Heart left ventricle (tissue), 16 donors: Measurements from ENCODE around the gene GSX1. TPM values are rescaled to one million over a fixed set of nuclear protein-coding genes. Genes with fewer than 3 reads are reported as not detected.
A peak's percentile ranks its signal among the peaks of the same experiment; 100 is the strongest.
"Not testable (repeated sequence)": the region's sequence is repeated elsewhere in the genome, so short reads cannot be mapped to it uniquely, and the experiment has no call there.

Experiments used
- ATAC-seq, 4 donors: fragments of 200-7000 bp; cut with Tn5 transposase; one replicate each; pipeline ENCODE4 v1.9.1; 2020 to 2022; ENCODE audit warnings: moderate library complexity in 4 of 4, mild to moderate bottlenecking in 3 of 4, moderate number of reproducible peaks in 1 of 4
- DNase-seq, 5 donors: peaks; one replicate each; pipeline ENCODE4 v3.0.0-alpha.2; 2020
- H3K27ac ChIP-seq, 12 donors: fragments of 200-600 bp; sonication (generic) in 4 of 12; one replicate each; pipeline versions ENCODE4 v1.5.0 to v1.8.0; 2016 to 2022; ENCODE audit warnings: mild to moderate bottlenecking in 2 of 12
- H3K27me3 ChIP-seq, 9 donors: fragments of 200-600 bp; sonication (generic) in 2 of 9; one replicate each; pipeline versions ENCODE4 v1.5.1 to v1.8.0; 2016 to 2022; ENCODE audit warnings: mild to moderate bottlenecking in 3 of 9
- H3K36me3 ChIP-seq, 9 donors: fragments of 200-600 bp; sonication (generic) in 2 of 9; one replicate each; pipeline versions ENCODE4 v1.5.0 to v1.8.0; 2018 to 2022; ENCODE audit warnings: mild to moderate bottlenecking in 2 of 9
- H3K4me1 ChIP-seq, 12 donors: fragments of 200-600 bp; sonication (generic) in 4 of 12; one replicate each; pipeline versions ENCODE4 v1.5.0 to v1.8.0; 2016 to 2022; ENCODE audit warnings: mild to moderate bottlenecking in 3 of 12
- H3K4me3 ChIP-seq, 12 donors: fragments of 200-600 bp; sonication (generic) in 4 of 12; one replicate each; pipeline versions ENCODE4 v1.5.0 to v1.8.0; 2017 to 2022; ENCODE audit warnings: mild to moderate bottlenecking in 9 of 12, moderate library complexity in 4 of 12
- H3K9me3 ChIP-seq, 12 donors: fragments of 200-600 bp; sonication (generic) in 4 of 12; one replicate each; pipeline versions ENCODE4 v1.5.0 to v1.8.0; 2016 to 2022; ENCODE audit warnings: mild to moderate bottlenecking in 1 of 12
- CTCF ChIP-seq, 12 donors: fragments of 200-600 bp; sonication (generic) in 4 of 12; IDR thresholded peaks; one replicate each; pipeline versions ENCODE4 v1.5.0 to v1.8.0; 2018 to 2022; ENCODE audit warnings: antibody characterized with exemption in 12 of 12, mild to moderate bottlenecking in 5 of 12
- POLR2A ChIP-seq, 2 donors: fragments of 450-650 bp; IDR thresholded peaks; one replicate each; pipeline ENCODE4 v1.6.1; 2017; ENCODE audit warnings: antibody characterized with exemption in 2 of 2, mild to moderate bottlenecking in 2 of 2, moderate library complexity in 2 of 2
- whole genome bisulfite sequencing, 4 donors: extraction: QIAGEN DNeasy Blood & Tissue Kit in 2 of 4; methylation state at CpG; one replicate each; pipeline versions ENCODE4 v1.1.5 to v1.1.7; 2013 to 2018; 5-methylcytosine and 5-hydroxymethylcytosine counted together
- intact Hi-C, 10 donors: fragments of 100-400 bp; cut with DNase I; formaldehyde crosslinking; loops; one replicate each; pipeline versions ENCODE4 v1.11.1 to v1.14.2; 2022
- long read RNA-seq, 3 donors: library from polyadenylated mRNA; unstranded; transcript quantifications; one replicate each; pipeline ENCODE4 v2.0.0, GENCODE V29; 2020 to 2021
- polyA plus RNA-seq, 2 donors: library from polyadenylated mRNA; stranded (reverse); fragments of 200-250 nt; gene quantifications; one replicate each; pipeline ENCODE4 v1.2.3, GENCODE V29; 2013
- total RNA-seq, 9 donors: library from RNA; depleted of rRNA in 2 of 9; stranded (reverse); fragments of >200 nt in 2 of 9; fragmentation: NEBNext Ultra II Directional in 3 of 9; extraction: Animal tissue kit (Norgen Biotek cat#: 25700) in 3 of 9; gene quantifications; one replicate each; pipeline versions ENCODE4 v1.1.0 to v1.2.4, GENCODE V29; 2016 to 2023
- donor health status: ischemic (EF 13 %, LVEDD 7.1; RV severe dilation, severe dysfunction).
- donor health status: healthy with polysubstance abuse.
- donor health status: DM: no; HTN: yes; CAD: no.
- donor health status: DM: no; HTN: no; CAD: no.
- donor health status: ischemic (EF 25% LVEDD 6.9; RV normal size, moderate dysfunction).
- donor health status: ischemic (EF 25% LVEDD 5.7; RV mildly dilated, moderate dysfunction).
- donor health status: healthy.
- donor health status: DM: yes; HTN: yes; CAD: no.
- donor health status: ischemic (EF 35%, LVEDD 5.7; RV mildly dilated, moderate dysfunction).
- donor health status: nonischemic (EF 11% LVEDD 7.7; RV severe dilation, severe dysfunction).
- donor health status: DM: yes; HTN: yes; CAD: no.
- donor health status: PGD.
- donor health status: ischemic (EF 29% LVEDD 5.4; RV normal size, mild dysfunction).
- donor health status: nonischemic (EF 23%, LVEDD 6.1; RV moderate dilation, normal function).

The GSX1 gene
- total RNA-seq (not detected), polyA plus RNA-seq (not detected)
- long read RNA-seq, donor 1: 0 reads
- long read RNA-seq, donor 2: 0 reads
- long read RNA-seq, donor 3: 0 reads

- no peaks in the 10 kb centered on the region for H3K36me3 ChIP-seq
- H3K9me3 ChIP-seq: no peaks in the 10 kb centered on the region
- TF ChIP-seq CTCF (IDR thresholded peaks at IDR 0.05) (no peak), POLR2A (IDR thresholded peaks at IDR 0.05) (no peak)
- H3K27me3 ChIP-seq: peaks cover 71 to 100% (median 99%) of the 10 kb centered on the region in 9 donors
- H3K27ac ChIP-seq: no peak within 1 kb of the TSS
- 2 to 3% (median 3%) methylated on average over 41 to 87 of the region's 87 CpGs for WGBS, 4 donors
- intact Hi-C loops: no loop called here
- H3K4me3 ChIP-seq: peak within 1 kb of the TSS in 10 of 12 donors; percentile 12 to 48 (median 34)
- peak; percentile 64 to 98 (median 95) for ATAC-seq
- peak; percentile 55 to 83 (median 70) for DNase-seq
- peaks cover 0 to 63% (median 23%) of the 10 kb centered on the region in 12 donors for H3K4me1 ChIP-seq
Observed at GRCh38 chr13:27792393-27793218, at the start of gene GSX1. TSS of gene GSX1 (plus strand) at chr13:27792483. CDS start at chr13:27792691, 208 bp downstream.

- TF ChIP-seq CTCF (IDR thresholded peaks at IDR 0.05) (no peak), POLR2A (IDR thresholded peaks at IDR 0.05) (no peak)
- no peak overlapping the region for H3K27ac ChIP-seq
- no peak overlapping the region for H3K4me3 ChIP-seq
- no peaks in the 10 kb centered on the region for H3K4me1 ChIP-seq
- no peak for DNase-seq
- ATAC-seq: no peak
- H3K36me3 ChIP-seq: no peaks in the 10 kb centered on the region
- 41 to 54% (median 47%) methylated on average over 7 of the region's 7 CpGs for WGBS, 4 donors
- peaks cover 0 to 4% (median 0%) of the 10 kb centered on the region in 12 donors for H3K9me3 ChIP-seq
- intact Hi-C loops: no loop called here
- H3K27me3 ChIP-seq: peaks cover 0 to 10% (median 0%) of the 10 kb centered on the region in 9 donors
Observed at GRCh38 chr13:27744801-27745200, 47.5 kb upstream of the GSX1 start.

- Histone ChIP-seq H3K9me3 (peaks cover 0 to 4% (median 0%) of the 10 kb centered on the region in 12 donors), H3K4me3 (no peak overlapping the region), H3K27ac (no peak overlapping the region), H3K36me3 (no peaks in the 10 kb centered on the region), H3K4me1 (no peaks in the 10 kb centered on the region), H3K27me3 (peaks cover 0 to 10% (median 0%) of the 10 kb centered on the region in 9 donors)
- DNase-seq (no peak), ATAC-seq (no peak)
- no peak for TF ChIP-seq CTCF (IDR thresholded peaks at IDR 0.05)
- no peak for TF ChIP-seq POLR2A (IDR thresholded peaks at IDR 0.05)
- intact Hi-C loops: no loop called here
- WGBS, 4 donors: 83 to 92% (median 85%) methylated on average over 5 of the region's 5 CpGs
Observed at GRCh38 chr13:27745301-27745700, 47.0 kb upstream of the GSX1 start.

- H3K36me3 ChIP-seq, H3K9me3 ChIP-seq, intact Hi-C loops, H3K4me3 ChIP-seq, H3K4me1 ChIP-seq, H3K27ac ChIP-seq, ATAC-seq, DNase-seq: not testable (repeated sequence)
- WGBS, 4 donors: 92 to 97% (median 96%) methylated on average over 16 to 21 of the region's 21 CpGs; no CpG with 5 or more reads in 1 of the 4 donors
- H3K27me3 ChIP-seq: peaks cover 0 to 17% (median 0%) of the 10 kb centered on the region in 9 donors
Observed at GRCh38 chr13:27748143-27748542, 44.1 kb upstream of the GSX1 start.
